Measurements from ENCODE around the gene CYP26C1. TPM values are rescaled to one million over a fixed set of nuclear protein-coding genes. Genes with fewer than 3 reads are reported as not detected.

CYP26C1 gene
- total RNA-seq, 1 donor from 2014 or later = 0.22 TPM

GRCh38 chr10:93106631-93107072, 46.1 kb downstream of the CYP26C1 start:
- DNase-seq (ENCODE audit: low spot score) = no peak

DNA sequence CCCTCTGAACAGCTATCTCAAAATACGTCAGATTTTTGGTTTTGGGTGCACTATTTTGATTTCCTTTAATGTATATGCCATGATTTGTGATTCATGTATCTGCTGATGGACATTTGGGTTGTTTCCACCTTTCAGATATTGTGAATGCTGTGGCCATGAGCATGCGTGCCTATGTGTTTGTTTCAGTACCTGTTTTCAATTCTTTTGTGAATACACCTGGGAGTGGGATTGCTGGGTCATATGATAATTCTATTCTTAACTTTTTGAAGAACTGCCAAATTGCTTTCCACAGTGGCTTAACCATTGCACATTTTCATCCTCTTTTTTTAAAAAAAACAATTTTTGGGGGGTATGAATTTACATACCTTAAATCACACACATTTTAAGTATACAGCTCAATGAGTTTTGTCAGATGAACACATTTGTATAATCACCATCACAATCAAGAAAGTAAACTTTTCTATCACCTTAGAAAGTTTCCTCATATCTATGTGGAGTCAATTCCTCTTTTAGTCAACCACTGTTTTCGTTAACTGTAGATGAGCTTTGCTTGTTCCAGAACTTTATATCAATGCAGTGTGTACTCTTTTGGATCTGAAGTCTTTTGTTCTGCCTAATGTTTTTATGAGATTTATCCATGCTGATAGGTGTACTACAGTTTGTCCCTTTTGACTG, 50.0 kb downstream of the CYP26C1 start:
- DNase-seq (ENCODE audit: low spot score) = no peak

GRCh38 chr10:93113042-93113441, 52.4 kb downstream of the CYP26C1 start:
- DNase-seq (ENCODE audit: low spot score) = no peak

DNA sequence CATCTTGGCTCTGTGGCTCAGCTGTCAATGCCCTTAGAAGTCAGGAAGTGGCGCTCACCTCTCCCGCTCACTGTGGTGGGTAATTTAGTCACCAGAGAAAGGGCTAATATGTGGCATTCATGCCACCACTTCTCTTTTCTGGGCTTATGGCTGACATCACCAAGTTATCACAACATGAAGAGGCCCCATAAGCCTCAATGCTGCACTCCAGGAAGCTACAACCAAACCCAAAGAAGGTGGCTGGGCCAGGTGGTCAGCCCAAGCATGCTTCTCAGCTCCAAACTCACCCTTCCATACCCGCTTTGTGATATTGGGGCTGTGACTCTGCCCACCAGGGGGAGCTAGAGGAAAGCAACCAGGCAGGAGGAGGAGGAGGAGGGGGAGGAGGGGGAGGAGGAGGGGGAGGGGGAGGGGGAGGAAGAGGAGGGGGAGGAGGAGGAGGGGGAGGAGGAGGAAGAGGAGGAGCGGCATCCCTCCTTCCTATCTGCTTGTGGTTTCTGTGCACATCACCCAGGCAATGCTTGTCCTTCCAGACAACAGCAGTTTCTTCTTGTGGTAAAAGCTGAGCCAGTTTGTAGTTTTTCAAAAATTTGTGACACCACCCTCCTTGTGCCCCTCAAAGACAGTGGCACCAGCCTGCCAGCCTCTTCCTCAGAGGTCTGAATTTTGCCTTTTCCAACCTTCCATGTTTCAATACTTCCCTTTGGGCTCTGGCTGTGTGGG, 55.2 kb downstream of the CYP26C1 start:
- no peak for DNase-seq (ENCODE audit: low spot score)

Other genes with a start within 250 kb of the CYP26C1 start
- gene EXOC6, start 212.3 kb upstream of the CYP26C1 start, total RNA-seq = 12.3 TPM
- not detected for gene CYP26A1, start 13.1 kb downstream of the CYP26C1 start, total RNA-seq

Measured in mesenteric fat pad (tissue), 1 donor.